Measurements from ENCODE around the gene ANO2.

DNA sequence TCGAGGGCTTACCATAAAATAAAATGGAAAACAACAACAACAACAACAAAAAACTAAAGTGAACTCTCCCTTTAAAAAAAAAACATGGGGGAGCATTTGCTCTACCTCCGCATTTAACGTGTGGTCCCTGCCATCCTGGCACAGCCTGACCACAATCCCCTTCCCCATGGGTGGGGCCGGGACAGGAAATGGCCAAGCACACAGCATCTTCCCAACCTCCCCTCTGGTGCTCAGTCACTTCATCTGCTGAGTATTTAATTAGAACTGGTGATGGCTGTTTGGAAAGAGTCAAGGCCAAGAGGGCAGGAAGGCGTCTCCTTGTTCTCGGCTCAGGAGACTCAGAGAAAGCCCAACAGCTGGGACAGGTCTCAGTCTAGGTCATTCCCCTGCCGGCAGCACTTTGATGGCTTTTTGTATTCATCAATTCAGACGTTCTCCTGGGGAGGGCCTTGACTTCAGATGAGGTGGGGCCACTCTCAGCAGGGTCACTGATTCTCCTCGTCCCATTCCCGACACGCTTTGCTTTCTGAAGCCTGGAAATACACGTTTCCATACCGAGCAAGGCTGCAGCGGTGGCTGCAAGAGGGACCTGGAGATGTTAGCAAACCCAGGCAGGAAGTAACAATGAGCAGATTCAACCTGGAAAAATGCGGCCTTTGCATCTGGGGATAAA, 44.4 kb downstream of the ANO2 start:
- TF ChIP-seq EZH2 (IDR thresholded peaks at IDR 0.05; ENCODE audit: low read length, unreplicated experiment) (no peak), EZH2phosphoT487 (IDR thresholded peaks at IDR 0.05; ENCODE audit: borderline replicate concordance, low read length) (no peak)
- TF ChIP-seq, protein P1, sequence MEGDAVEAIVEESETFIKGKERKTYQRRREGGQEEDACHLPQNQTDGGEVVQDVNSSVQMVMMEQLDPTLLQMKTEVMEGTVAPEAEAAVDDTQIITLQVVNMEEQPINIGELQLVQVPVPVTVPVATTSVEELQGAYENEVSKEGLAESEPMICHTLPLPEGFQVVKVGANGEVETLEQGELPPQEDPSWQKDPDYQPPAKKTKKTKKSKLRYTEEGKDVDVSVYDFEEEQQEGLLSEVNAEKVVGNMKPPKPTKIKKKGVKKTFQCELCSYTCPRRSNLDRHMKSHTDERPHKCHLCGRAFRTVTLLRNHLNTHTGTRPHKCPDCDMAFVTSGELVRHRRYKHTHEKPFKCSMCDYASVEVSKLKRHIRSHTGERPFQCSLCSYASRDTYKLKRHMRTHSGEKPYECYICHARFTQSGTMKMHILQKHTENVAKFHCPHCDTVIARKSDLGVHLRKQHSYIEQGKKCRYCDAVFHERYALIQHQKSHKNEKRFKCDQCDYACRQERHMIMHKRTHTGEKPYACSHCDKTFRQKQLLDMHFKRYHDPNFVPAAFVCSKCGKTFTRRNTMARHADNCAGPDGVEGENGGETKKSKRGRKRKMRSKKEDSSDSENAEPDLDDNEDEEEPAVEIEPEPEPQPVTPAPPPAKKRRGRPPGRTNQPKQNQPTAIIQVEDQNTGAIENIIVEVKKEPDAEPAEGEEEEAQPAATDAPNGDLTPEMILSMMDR (conservative IDR thresholded peaks at IDR 0.05; ENCODE audit: low read depth, low read length), result no peak
